Stimulated activated CD4-positive, alpha-beta T cell treated with anti-CD3 and anti-CD28 coated beads, TNF-alpha, amount 100 ng/mL, for 48 hours (primary cell): ENCODE results near the gene MSL2.
"Not testable (repeated sequence)": the region's sequence is repeated elsewhere in the genome, so short reads cannot be mapped to it uniquely, and the experiment has no call there.

Source experiments
- DNase-seq, 3 donors: peaks; one replicate each; pipeline ENCODE4 v3.0.0-alpha.2; 2020; ENCODE audit warnings: low read depth in 3 of 3

Gene MSL2

DNA sequence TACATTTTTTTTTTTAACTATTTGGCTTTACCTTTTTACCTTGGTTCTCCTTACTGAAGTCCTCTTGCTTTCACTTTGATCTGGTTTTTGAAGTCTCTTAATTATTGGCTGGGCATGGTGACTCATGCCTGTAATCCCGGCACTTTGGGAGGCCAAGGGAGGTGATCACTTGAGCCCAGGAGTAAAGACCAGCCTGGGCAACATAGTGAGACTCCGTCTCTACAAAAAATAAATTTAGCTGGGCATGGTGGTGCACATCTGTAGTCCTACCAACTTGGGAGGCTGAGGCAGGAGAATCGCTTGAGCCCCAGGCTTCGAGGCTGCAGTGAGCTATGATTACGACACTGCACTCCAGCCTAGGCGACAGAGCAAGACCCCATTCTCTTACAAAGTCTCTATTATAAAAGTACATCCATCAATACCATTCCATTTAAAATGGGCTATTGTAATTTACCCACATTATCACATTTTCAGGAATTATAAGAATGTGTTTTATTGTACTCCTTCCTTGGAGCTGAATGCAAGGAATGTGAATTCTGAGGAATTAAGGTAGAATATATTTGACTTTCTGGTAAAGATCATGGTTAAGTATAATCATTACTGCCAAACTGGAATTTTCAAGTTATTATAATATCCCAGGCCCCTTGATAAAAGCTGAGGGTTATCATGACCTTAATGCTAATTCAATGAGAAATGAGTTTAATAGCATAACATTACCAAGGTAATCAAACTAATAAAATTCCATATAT, 49.0 kb downstream of the MSL2 start:
- no peak for DNase-seq

GRCh38 chr3:136144397-136144796, 51.7 kb downstream of the MSL2 start:
- not testable (repeated sequence) for DNase-seq

DNA sequence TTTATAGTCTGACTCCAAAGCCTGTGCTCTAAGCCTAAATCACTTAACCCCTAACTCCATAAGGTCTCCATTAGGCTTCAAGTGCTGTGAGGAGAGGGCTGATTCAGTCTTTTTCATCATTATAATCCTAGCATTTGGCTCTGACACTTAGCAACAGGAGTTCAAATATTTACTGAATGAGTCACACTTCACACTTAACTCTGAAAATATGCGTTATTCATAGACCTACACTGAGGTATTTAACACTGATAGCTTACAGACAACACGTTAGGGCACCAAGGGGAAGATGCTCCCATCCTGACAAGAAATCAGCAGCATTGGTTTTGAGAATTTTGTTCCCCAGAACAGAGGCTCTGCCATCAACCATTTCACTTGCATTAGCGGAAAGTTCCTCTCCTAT, 53.5 kb downstream of the MSL2 start:
- no peak for DNase-seq

DNA sequence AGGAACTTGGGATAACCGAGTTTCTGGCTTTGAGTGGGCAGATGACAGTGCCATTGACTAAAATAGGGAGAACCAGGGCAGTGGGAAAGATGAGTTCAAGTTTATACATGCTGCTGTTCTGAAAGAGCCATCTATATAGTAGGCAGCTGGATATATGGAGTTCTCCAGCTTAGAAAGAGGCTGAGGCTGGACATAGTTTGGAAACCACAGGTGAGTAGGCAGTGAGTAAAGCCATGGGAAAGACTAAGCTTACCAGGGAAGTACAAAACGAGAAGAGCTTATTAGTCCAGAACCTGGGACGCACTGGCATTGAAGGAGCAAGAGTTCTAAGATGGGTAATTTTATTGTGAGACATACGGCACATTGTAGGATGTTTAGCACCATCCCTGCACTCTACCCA, 54.2 kb downstream of the MSL2 start:
- no peak for DNase-seq

- no peak for DNase-seq
Observed at GRCh38 chr3:136141291-136141785, 54.8 kb downstream of the MSL2 start.

DNA sequence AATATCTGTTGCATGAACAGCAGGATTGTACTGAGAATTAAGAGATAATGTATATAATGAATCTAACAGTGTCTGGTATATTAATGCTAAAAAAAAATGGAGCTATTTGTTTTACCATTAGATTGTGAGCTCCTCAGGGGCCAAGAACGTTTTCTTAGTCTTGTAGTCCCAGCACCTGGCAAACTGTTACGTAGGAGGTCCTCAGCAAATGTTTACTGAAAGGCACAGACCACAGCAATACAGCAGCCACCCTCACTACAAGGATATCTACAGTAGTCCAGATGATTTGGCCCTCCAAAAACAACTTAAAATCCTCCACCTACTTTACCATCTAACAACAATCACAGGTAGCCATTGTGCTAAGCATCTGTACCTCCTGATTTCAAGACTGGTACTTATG, 59.7 kb downstream of the MSL2 start:
- DNase-seq = no peak

DNA sequence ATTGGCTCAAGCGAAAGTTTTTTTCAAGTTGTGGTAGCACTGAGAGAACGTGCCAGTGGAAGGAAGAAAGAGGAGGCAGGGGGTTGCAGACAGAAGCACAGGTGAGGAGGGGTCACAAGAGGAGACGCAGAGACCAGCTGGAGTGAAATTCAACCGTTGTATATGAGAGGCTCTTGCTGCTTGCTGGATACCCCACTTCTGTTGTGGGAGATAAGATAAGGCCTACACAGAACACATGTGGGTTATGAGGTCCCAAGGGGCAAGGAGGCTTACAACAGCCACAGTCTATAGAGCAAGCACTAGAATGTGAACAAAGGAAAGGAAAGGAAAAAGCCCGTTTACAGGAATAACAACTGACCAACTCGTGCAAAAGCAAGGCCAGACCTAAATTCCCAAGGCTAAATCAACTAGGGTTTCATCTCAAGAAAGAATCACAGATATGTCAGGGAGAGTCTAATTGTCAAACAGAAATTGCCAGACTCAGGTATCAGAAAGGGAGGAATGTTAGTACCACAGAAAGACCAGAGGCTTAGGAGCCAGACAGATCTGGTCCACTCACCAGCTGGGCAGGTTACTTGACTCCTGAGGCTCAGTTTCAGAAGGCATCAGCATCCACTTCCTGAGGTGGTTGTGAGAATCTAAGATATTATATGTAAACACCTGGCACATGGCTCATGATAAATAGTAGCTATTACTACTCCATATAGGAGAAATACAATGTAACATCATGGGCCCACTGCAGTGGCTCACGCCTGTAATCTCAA, 60.9 kb downstream of the MSL2 start:
- DNase-seq = no peak

DNA sequence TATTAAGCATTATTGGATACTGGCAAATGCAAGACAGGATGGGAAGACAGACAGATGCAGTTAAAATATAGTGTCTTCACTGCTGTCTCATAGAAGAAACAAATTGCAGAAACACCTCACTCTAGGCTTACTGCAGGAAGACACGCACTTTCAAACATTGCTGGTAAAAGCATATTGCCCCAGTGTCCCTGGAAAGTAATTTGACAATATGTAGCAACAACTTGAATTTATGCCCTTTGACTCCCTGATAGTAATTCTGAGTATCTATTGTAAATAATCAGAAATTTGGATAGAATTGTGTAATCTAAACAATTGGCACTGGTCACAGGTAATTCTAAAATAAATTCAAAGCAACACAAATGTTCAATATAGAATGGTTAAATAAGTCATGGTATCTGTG, 62.0 kb downstream of the MSL2 start:
- DNase-seq = no peak

DNA sequence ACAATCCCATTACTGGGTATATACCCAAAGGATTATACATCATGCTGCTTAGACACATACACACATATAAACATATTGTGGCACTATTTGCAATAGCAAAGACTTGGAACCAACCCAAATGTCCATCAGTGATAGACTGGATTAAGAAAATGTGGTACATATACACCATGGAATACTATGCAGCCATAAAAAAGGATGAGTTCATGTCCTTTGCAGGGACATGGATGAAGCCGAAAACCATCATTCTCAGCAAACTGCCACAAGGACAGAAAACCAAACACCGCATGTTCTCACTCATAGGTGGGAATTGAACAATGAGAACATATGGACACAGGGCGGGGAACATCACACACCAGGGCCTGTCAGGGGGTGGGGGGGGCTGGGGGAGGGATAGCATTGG, 64.5 kb downstream of the MSL2 start:
- not testable (repeated sequence) for DNase-seq

- no peak for DNase-seq
Observed at GRCh38 chr3:136122006-136122405, 74.1 kb downstream of the MSL2 start.

GRCh38 chr3:136120373-136121348, 75.5 kb downstream of the MSL2 start:
- no peak for DNase-seq

DNA sequence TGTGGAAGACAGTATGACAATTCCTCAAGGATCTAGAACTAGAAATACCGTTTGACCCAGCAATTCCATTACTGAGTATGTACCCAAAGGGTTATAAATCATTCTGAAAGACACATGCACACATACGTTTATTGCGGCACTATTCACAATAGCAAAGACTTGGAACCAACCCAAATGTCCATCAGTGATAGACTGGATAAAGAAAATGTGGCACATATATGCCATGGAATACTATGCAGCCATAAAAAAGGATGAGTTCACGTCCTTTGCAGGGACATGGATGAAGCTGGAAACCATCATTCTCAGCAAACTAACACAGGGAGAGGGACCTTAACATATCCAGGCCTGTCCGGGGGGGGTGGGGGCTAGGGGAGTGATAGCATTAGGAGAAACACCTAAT, 76.4 kb downstream of the MSL2 start:
- DNase-seq = not testable (repeated sequence)

DNA sequence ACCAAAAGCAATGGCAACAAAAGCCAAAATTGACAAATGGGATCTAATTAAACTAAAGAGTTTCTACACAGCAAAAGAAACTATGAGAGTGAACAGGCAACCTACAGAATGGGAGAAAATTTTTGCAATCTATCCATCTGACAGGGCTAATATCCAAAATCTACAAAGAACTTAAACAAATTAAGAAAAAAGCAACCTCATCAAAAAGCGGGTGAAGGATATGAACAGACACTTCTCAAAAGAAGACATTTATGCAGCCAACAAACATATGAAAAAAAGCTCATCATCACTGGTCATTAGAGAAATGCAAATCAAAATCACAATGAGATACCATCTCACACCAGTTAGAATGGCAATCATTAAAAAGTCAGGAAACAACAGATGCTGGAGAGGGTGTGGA, 76.8 kb downstream of the MSL2 start:
- DNase-seq = not testable (repeated sequence)

DNA sequence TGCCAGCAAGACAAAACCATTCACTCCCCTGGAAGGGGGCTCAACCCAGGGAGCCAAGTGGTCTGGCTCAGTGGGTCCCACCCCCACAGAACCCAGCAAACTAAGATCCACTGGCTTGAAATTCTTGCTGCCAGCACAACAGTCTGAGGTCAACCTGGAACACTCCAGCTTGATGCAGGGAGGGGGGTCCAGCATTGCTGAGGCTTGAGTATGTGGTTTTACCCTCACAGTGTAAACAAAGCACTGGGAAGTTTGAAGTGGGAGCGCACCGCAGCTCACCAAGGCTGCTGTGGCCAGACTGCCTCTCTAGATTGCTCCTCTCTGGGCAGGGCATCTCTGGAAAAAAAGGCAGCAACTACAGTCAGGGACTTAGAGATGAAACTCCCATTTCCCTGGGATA, 81.7 kb downstream of the MSL2 start:
- DNase-seq = no peak

DNA sequence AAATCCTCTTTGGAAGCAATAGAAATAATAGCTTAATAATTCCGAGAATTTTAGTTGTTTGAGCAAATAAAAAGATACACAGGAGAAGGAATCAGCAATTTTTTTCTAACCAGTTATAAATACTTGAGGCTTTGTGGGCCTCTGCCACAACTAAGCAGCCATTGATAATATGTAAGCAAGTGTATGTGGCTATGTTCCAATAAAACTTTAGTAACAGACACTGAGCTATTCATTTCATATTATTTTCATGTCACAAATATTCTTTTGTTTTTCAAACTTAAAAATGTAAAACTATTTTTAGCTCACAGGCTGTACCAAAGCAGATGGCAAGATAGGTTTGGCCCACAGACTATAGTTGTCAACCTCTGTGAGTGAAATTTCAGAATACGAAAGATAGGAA, 85.7 kb downstream of the MSL2 start:
- no peak for DNase-seq

DNA sequence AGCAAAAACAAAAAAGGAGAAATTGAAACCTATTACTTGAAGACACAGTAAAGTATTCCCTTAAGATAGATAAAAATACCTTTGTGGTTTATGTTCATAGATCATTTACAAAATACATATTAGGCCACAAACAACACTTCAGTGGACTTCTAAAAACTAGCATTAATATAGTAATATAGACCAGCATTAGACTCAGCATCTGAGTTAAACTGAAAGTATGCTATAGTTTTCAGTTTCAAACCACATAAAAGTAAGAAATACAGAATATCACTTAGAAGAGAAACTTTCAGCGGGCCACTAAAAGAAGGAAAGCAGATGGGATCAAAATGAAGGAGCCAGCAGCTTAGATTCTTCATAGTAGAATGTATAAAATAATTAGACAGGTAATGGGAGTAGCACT, 86.6 kb downstream of the MSL2 start:
- no peak for DNase-seq

- no peak for DNase-seq
Observed at GRCh38 chr3:136106101-136106500, 90.0 kb downstream of the MSL2 start.

DNA sequence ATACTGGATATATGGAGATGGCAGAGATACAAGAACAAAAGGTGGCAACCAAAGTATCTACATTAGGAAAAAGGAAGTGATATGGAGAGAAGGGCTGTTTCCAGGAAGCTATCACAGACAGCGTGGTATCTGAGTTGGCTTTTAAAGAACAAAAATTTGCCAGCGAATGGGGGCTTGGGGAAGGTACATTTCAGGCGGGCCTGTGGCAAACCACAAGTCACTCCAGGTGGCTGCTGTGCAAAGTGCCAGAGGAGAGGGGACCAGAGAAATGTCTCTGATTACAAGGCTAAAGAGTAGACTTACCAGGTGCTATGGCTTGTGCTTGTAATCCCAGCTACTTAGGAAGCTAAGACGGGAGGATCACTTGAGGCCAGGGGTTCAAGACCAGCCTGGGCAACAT, 91.1 kb downstream of the MSL2 start:
- no peak for DNase-seq
